NK-92 (cell line): Measurements from ENCODE around the gene NAP1L4.

Experiments
- DNase-seq: peaks from one replicate; lab custom pipeline; 2025; ENCODE audit not compliant: unreplicated experiment; lab: John Stamatoyannopoulos, UW

Gene NAP1L4

GRCh38 chr11:2992234-2992996 is at the start of gene NAP1L4:
TSS of gene NAP1L4 (minus strand) at chr11:2992329. CDS start at chr11:2979220, 13,109 bp downstream.
- peak; percentile 76 for DNase-seq

DNA sequence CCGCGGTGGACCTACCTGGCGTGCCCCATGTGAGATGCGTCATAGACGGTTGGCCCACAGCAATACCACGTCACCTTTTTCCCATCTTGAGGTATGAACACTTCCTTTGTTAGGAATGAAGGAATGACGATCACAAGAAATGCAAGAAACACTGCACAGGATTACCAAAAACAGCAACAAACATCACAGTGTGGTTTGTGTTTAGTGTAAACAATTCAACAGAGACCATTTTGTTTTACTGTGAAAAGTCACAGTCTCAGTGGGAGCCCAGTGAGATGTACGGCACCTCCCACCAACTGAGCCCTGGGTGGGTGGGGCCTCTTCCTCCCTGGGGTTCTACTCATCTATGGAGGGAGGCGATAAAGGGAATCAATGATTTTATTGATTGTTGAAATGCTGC is 48.8 kb upstream of the NAP1L4 start:
- no peak for DNase-seq

GRCh38 chr11:3037945-3038271 is 45.8 kb upstream of the NAP1L4 start:
- no peak for DNase-seq

DNA sequence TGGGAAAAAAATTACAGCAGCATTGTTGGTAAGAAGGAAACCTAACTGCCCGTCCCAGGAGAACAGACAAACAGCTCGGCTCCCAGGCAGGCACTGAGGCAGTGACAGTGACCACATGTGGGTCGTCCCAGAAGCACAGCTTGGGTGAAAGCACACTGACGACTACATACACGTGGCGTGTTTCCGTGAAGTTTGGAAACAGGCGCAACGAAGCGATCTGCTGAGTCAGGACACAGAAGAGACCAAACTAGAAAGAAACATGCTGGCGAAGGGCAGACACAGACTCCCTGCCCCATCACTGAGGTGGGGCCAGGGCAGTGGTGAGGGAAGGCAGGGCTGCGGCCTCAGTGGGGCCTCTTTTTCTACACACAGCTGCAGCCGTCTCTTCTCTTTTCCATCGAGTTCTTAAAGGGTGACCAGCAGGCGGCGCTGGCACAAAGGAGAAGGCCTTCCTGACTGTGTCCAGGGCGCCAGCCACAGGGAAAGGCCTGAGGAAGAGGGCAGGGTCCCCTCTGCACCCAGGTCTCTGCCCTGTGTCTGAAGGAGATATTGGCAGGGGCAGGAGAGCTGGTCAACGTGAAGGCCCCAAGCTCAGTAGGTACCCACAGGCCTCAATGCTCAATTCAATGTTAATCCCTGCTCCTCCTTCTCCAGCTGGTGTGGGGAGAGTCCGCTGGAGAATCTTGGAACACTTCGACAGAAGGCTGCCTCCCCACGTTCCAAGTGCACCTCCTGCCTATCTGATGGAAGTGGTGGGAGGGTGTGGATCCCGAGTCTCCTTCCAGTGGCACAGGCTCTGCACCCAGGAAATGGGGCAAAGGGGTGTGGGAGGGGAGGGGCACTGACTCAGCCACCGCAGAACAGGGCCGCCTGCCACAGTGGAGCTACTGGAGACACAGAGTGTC is 45.2 kb upstream of the NAP1L4 start:
- no peak for DNase-seq

DNA sequence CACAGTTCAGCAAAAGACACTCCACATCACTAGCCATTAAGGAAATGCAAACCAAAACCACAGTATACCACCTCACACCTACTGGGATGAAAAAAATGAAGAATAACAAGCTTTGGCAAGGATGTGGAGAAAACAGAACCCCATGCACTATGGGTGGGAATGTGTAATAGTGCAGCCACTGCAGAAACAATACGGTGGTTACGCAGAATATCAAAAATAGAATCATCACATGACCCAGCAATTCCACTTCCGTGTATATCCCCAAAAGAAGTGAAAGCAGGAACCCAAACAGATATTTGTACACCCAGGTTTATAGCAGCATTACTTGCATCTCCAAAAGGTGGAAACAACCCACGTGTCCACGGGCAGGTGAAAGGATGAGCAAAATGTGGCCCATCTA is 44.3 kb upstream of the NAP1L4 start:
- DNase-seq, result no peak

- no peak for DNase-seq
Observed at GRCh38 chr11:3035333-3035732, 43.2 kb upstream of the NAP1L4 start.

- no peak for DNase-seq
Observed at GRCh38 chr11:3030289-3031070, 38.4 kb upstream of the NAP1L4 start.

DNA sequence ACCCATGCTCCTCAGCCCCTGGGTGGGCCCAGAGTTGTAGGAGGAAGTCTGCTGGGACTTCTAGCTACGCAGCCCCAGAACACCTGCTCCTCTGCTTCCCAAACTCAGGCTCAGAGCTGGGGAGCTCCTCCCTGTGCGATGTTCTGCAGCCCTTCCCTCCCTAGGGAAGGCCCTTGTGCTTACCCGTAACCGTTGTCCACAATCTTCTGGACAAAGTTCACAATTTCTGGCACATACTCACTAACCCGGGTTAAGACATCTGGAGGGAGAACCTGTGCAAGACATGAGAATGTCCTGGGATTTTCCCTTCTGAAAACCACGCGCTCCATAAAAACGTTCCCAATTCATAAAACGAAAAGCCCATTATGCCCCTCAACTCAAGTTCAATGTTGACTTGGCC is 36.7 kb upstream of the NAP1L4 start:
- DNase-seq, result no peak

DNA sequence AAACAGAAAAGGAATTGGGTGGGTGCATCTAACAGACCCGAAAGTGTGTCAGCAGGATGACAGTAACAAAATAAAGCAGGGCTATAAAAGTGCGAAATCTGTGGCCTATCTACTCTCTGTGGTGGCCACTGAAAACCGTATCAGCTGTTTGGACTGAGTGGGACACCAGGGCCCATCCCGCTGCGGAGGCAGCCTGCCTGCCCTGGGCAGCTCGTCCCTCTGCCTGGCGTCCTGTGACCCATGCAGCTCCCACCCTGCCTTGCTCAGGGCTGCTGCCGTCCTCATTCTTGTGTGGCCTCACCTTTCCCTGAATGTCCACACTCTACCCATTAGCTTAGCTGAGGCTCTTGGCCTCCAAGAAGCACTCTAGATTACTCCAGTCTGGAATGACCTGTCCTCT is 34.7 kb upstream of the NAP1L4 start:
- no peak for DNase-seq

GRCh38 chr11:3022982-3023381 is 30.9 kb upstream of the NAP1L4 start:
- no peak for DNase-seq

DNA sequence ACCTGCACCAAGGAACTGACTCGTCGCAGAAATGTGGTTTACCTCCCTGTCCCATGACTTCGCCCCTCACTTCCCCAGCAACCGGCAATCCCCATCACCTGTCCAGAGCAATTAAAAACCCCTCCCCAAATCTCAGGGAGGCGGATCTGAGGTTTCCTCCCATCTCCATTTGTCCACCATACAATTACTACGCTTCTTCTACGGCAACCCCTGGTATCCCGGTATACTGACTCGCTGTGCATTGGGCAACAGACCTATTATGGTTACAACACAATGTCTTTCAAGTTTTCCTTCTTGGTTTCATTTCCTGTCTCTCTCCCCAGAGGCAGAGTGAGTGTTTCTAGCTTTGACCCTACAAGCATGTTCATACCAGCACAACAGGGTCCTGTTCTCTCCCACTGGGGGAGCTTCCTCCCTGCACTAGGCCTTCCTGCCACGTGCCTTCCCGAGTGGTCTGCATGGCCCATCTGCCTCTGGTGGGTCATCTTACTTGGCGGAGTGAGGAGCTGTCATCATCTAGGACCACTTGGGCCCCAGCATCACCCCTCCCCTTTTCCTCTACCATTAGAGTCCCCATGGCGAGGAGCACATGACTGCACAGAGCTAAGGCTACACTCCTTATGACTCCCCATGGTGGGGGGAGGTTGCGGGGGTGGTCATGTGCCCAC is 30.3 kb upstream of the NAP1L4 start:
- no peak for DNase-seq

GRCh38 chr11:3021125-3021524 is 29.0 kb upstream of the NAP1L4 start:
- no peak for DNase-seq

GRCh38 chr11:3020011-3020410 is 27.9 kb upstream of the NAP1L4 start:
- no peak for DNase-seq

DNA sequence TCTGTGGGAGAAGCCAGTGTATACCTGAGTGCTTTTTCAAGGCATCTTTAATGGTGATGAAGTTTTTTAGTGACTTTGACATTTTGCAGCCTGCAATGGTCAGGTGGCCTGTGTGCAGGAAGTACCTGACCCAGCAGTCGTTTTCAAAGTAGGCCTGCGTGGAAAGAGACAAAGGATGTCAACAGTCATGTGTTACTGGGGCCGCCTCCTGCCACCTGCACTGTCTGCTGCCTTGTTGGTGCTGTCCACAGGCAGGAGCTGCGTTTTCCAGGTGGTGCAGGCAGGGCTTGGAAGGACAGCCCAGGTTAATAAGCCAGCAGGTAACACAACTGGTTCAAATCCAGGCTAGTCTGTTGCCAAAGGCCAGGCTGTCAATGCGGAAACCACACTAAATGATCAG is 26.5 kb upstream of the NAP1L4 start:
- DNase-seq, result no peak

DNA sequence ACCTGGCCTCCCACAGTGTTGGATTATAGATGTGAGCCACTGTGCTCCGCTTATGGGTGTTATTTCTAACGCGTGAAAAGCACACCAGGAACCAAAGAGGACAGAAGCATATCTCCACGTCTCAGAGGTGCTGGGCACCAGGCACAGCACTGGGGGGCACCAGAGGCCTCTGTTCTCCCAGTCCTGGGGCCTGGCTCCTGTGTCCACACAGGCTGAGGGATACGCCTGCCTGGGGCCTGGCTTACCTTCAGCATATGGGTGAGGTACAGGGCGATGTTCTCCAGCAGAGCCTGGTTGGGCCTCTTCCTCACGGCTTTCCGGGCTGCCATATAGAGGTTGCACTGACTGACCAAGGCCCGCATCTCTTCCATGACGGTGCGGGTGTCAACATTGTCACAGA is 24.7 kb upstream of the NAP1L4 start:
- no peak for DNase-seq

DNA sequence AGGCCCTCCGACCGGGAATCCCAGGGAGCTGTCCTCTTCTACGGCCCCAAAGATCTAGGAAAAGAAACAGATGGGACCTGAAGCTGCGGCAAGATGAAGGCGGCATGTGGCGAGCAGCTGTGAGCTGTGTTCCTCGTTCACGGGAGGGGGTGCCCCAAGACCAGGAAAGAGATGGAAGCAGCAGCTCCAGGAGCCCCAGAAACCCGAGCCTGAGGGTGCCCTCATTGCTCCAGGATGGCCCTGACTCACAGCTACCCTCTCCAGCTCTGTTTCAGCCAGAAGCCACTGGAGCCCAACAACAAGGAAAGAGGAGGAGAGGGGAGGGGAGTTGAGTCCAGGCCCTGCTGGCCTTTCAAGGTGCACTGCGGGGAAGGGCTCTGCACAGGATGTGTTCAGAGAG is 23.7 kb upstream of the NAP1L4 start:
- no peak for DNase-seq

DNA sequence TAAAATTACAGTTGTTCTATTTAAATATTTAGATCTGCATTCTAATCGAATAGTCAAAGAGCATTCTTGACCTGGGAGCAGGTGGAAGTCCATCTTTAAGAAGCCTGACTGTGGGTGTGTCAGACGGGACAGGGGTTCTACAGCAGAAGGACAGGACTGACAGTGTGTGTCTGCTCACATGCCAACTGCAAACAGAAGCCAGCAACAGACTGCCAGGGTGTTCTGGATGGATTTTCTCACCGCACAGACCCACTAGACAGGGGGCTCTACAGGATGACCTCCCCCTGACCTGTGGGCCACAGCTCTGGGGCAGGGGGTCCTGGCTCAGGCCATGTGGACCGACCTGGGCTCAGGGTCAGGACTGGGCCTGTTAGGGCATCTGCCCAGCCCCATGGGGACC is 22.8 kb upstream of the NAP1L4 start:
- no peak for DNase-seq

- DNase-seq, result no peak
Observed at GRCh38 chr11:3014057-3014938, 22.2 kb upstream of the NAP1L4 start.

- no peak for DNase-seq
Observed at GRCh38 chr11:3011891-3012885, 20.1 kb upstream of the NAP1L4 start.
